HEK293 (cell line): ENCODE results near the gene RRP12.

Source experiments
- ZBTB11 ChIP-seq: fragments of 450-650 bp; formaldehyde crosslinking; conservative IDR thresholded peaks from 2 replicates; pipeline ENCODE4 v1.5.1; 2016; ENCODE audit warnings: low read depth, missing biosample characterization, missing genetic modification characterization
- ZEB2 ChIP-seq: fragments of 450-650 bp; formaldehyde crosslinking; IDR thresholded peaks from 2 replicates; pipeline ENCODE4 v1.5.1; 2016; ENCODE audit warnings: missing biosample characterization, missing genetic modification characterization
- ZFP37 ChIP-seq: fragments of 450-650 bp; formaldehyde crosslinking; IDR thresholded peaks from 2 replicates; pipeline ENCODE4 v1.5.1; 2016; ENCODE audit warnings: missing biosample characterization, missing genetic modification characterization
- ZIC2 ChIP-seq: fragments of 450-650 bp; formaldehyde crosslinking; IDR thresholded peaks from 2 replicates; pipeline ENCODE4 v1.5.1; 2016; ENCODE audit warnings: missing biosample characterization, missing genetic modification characterization
- ZNF140 ChIP-seq: fragments of 450-650 bp; formaldehyde crosslinking; IDR thresholded peaks from 2 replicates; pipeline ENCODE4 v1.5.1; 2016; ENCODE audit warnings: missing biosample characterization, missing genetic modification characterization
- ZNF19 ChIP-seq: fragments of 450-650 bp; formaldehyde crosslinking; IDR thresholded peaks from 2 replicates; pipeline ENCODE4; 2016; ENCODE audit warnings: missing biosample characterization, missing genetic modification characterization, low read depth
- ZNF202 ChIP-seq: fragments of 450-650 bp; formaldehyde crosslinking; IDR thresholded peaks from 2 replicates; pipeline ENCODE4 v1.5.1; 2016; ENCODE audit warnings: missing biosample characterization, missing genetic modification characterization, borderline replicate concordance
- ZNF24 ChIP-seq: fragments of 450-650 bp; formaldehyde crosslinking; IDR thresholded peaks from 2 replicates; pipeline ENCODE4 v1.5.1; 2016; ENCODE audit warnings: missing biosample characterization, missing genetic modification characterization
- ZNF423 ChIP-seq: fragments of 450-650 bp; formaldehyde crosslinking; IDR thresholded peaks from 2 replicates; pipeline ENCODE4 v1.5.1; 2016; ENCODE audit warnings: missing biosample characterization, missing genetic modification characterization
- ZNF449 ChIP-seq: fragments of 450-650 bp; formaldehyde crosslinking; IDR thresholded peaks from 2 replicates; pipeline ENCODE4 v1.5.1; 2017; ENCODE audit warnings: missing biosample characterization, mild to moderate bottlenecking, missing genetic modification characterization, moderate library complexity
- ZNF558 ChIP-seq: fragments of 450-650 bp; formaldehyde crosslinking; IDR thresholded peaks from 2 replicates; pipeline ENCODE4 v1.5.1; 2016; ENCODE audit warnings: missing biosample characterization, missing genetic modification characterization
- ZNF610 ChIP-seq: fragments of 450-650 bp; formaldehyde crosslinking; IDR thresholded peaks from 2 replicates; pipeline ENCODE4 v1.5.1; 2016; ENCODE audit warnings: missing biosample characterization, missing genetic modification characterization, borderline replicate concordance
- ZNF664 ChIP-seq: fragments of 450-650 bp; formaldehyde crosslinking; IDR thresholded peaks from 2 replicates; pipeline ENCODE4 v1.5.1; 2016; ENCODE audit warnings: missing biosample characterization, missing genetic modification characterization
- ZNF791 ChIP-seq: fragments of 450-650 bp; formaldehyde crosslinking; IDR thresholded peaks from 2 replicates; pipeline ENCODE4 v1.5.1; 2016; ENCODE audit warnings: missing biosample characterization, missing genetic modification characterization
- ZSCAN5A ChIP-seq: fragments of 450-650 bp; formaldehyde crosslinking; IDR thresholded peaks from 2 replicates; pipeline ENCODE4 v1.5.1; 2016; ENCODE audit warnings: missing biosample characterization, missing genetic modification characterization
- ZXDB ChIP-seq: fragments of 450-650 bp; formaldehyde crosslinking; IDR thresholded peaks from 2 replicates; pipeline ENCODE4 v1.5.1; 2016; ENCODE audit warnings: missing biosample characterization, missing genetic modification characterization
- TF ChIP-seq, protein P1 (sequence below): sonication (generic); formaldehyde crosslinking; IDR thresholded peaks from 2 replicates; pipeline ENCODE4 v1.8.1; 2022; ENCODE audit warnings: mild to moderate bottlenecking, moderate library complexity, missing genetic modification reagents
- TF ChIP-seq, protein P2 (sequence below): fragments of 450-650 bp; IDR thresholded peaks from 2 replicates; pipeline ENCODE4 v1.5.1; 2018; ENCODE audit warnings: missing biosample characterization, missing genetic modification characterization
- TF ChIP-seq, protein P3 (sequence below): fragments of 450-650 bp; formaldehyde crosslinking; IDR thresholded peaks from 2 replicates; pipeline ENCODE4 v1.5.1; 2017; ENCODE audit warnings: missing biosample characterization, missing genetic modification characterization
- TF ChIP-seq, protein P4 (sequence below): fragments of 450-650 bp; formaldehyde crosslinking; IDR thresholded peaks from 2 replicates; pipeline ENCODE4 v1.5.1; 2017; ENCODE audit warnings: missing biosample characterization, missing genetic modification characterization
- TF ChIP-seq, protein P5 (sequence below): fragments of 450-650 bp; formaldehyde crosslinking; IDR thresholded peaks from 2 replicates; pipeline ENCODE4 v1.5.1; 2016; ENCODE audit warnings: missing biosample characterization, missing genetic modification characterization
- TF ChIP-seq, protein P6 (sequence below): fragments of 450-650 bp; formaldehyde crosslinking; IDR thresholded peaks from 2 replicates; pipeline ENCODE4 v1.5.1; 2017; ENCODE audit warnings: missing biosample characterization, missing genetic modification characterization

RRP12 gene

GRCh38 chr10:97328646-97329453 is 72.3 kb downstream of the RRP12 start (continued):
- TF ChIP-seq ZSCAN5A (tag by site-specific recombination) (no peak), ZIC2 (tag by site-specific recombination) (peak; percentile 74), ZFP37 (tag by site-specific recombination) (no peak), ZNF449 (peak; percentile 19; the same call in 1 of the 2 replicates), ZNF664 (tag by site-specific recombination) (0 out of 2 replicates have a peak, but pooled peaks have one; percentile 29), ZNF791 (tag by site-specific recombination) (no peak), ZNF423 (tag by site-specific recombination) (no peak), ZEB2 (tag by site-specific recombination) (peak; percentile 75), ZNF558 (tag by site-specific recombination) (no peak), ZNF202 (tag by site-specific recombination) (no peak), ZXDB (tag by site-specific recombination) (peak; percentile 76), ZNF140 (no peak), ZNF610 (tag by site-specific recombination) (no peak), ZNF19 (no peak), ZBTB11 (tag by site-specific recombination) (no peak), ZNF24 (peak; percentile 53; the same call in 1 of the 2 replicates)
- TF ChIP-seq, protein P1, sequence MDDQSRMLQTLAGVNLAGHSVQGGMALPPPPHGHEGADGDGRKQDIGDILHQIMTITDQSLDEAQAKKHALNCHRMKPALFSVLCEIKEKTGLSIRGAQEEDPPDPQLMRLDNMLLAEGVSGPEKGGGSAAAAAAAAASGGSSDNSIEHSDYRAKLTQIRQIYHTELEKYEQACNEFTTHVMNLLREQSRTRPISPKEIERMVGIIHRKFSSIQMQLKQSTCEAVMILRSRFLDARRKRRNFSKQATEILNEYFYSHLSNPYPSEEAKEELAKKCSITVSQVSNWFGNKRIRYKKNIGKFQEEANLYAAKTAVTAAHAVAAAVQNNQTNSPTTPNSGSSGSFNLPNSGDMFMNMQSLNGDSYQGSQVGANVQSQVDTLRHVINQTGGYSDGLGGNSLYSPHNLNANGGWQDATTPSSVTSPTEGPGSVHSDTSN (CRISPR knock-in tag): no peak
- TF ChIP-seq, protein P2, sequence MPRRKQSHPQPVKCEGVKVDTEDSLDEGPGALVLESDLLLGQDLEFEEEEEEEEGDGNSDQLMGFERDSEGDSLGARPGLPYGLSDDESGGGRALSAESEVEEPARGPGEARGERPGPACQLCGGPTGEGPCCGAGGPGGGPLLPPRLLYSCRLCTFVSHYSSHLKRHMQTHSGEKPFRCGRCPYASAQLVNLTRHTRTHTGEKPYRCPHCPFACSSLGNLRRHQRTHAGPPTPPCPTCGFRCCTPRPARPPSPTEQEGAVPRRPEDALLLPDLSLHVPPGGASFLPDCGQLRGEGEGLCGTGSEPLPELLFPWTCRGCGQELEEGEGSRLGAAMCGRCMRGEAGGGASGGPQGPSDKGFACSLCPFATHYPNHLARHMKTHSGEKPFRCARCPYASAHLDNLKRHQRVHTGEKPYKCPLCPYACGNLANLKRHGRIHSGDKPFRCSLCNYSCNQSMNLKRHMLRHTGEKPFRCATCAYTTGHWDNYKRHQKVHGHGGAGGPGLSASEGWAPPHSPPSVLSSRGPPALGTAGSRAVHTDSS: no peak
- TF ChIP-seq, protein P3, sequence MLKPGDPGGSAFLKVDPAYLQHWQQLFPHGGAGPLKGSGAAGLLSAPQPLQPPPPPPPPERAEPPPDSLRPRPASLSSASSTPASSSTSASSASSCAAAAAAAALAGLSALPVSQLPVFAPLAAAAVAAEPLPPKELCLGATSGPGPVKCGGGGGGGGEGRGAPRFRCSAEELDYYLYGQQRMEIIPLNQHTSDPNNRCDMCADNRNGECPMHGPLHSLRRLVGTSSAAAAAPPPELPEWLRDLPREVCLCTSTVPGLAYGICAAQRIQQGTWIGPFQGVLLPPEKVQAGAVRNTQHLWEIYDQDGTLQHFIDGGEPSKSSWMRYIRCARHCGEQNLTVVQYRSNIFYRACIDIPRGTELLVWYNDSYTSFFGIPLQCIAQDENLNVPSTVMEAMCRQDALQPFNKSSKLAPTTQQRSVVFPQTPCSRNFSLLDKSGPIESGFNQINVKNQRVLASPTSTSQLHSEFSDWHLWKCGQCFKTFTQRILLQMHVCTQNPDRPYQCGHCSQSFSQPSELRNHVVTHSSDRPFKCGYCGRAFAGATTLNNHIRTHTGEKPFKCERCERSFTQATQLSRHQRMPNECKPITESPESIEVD (tag by site-specific recombination): peak; percentile 82
- TF ChIP-seq, protein P4, sequence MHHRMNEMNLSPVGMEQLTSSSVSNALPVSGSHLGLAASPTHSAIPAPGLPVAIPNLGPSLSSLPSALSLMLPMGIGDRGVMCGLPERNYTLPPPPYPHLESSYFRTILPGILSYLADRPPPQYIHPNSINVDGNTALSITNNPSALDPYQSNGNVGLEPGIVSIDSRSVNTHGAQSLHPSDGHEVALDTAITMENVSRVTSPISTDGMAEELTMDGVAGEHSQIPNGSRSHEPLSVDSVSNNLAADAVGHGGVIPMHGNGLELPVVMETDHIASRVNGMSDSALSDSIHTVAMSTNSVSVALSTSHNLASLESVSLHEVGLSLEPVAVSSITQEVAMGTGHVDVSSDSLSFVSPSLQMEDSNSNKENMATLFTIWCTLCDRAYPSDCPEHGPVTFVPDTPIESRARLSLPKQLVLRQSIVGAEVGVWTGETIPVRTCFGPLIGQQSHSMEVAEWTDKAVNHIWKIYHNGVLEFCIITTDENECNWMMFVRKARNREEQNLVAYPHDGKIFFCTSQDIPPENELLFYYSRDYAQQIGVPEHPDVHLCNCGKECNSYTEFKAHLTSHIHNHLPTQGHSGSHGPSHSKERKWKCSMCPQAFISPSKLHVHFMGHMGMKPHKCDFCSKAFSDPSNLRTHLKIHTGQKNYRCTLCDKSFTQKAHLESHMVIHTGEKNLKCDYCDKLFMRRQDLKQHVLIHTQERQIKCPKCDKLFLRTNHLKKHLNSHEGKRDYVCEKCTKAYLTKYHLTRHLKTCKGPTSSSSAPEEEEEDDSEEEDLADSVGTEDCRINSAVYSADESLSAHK (tag by site-specific recombination): peak; percentile 49; the same call in 1 of the 2 replicates
- TF ChIP-seq, protein P5, sequence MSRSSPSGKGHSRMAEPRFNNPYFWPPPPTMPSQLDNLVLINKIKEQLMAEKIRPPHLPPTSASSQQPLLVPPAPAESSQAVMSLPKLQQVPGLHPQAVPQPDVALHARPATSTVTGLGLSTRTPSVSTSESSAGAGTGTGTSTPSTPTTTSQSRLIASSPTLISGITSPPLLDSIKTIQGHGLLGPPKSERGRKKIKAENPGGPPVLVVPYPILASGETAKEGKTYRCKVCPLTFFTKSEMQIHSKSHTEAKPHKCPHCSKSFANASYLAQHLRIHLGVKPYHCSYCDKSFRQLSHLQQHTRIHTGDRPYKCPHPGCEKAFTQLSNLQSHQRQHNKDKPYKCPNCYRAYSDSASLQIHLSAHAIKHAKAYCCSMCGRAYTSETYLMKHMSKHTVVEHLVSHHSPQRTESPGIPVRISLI (tag by site-specific recombination): no peak
- TF ChIP-seq, protein P6, sequence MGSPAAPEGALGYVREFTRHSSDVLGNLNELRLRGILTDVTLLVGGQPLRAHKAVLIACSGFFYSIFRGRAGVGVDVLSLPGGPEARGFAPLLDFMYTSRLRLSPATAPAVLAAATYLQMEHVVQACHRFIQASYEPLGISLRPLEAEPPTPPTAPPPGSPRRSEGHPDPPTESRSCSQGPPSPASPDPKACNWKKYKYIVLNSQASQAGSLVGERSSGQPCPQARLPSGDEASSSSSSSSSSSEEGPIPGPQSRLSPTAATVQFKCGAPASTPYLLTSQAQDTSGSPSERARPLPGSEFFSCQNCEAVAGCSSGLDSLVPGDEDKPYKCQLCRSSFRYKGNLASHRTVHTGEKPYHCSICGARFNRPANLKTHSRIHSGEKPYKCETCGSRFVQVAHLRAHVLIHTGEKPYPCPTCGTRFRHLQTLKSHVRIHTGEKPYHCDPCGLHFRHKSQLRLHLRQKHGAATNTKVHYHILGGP (tag by site-specific recombination): peak; percentile 61; the same call in 1 of the 2 replicates
